ENCODE results near the gene MED12L.

GRCh38 chr3:151144760-151145159 is 59.3 kb downstream of the MED12L start:
- no peak for TF ChIP-seq CTCF (IDR thresholded peaks at IDR 0.05)
- TF ChIP-seq POLR2A (IDR thresholded peaks at IDR 0.05; ENCODE audit: low read depth) = no peak
- no peak for TF ChIP-seq POLR2AphosphoS5 (IDR thresholded peaks at IDR 0.05)
